Activated naive CD8-positive, alpha-beta T cell treated with anti-CD3 and anti-CD28 coated beads, Interleukin-2, amount 10 ng/mL, durations not matched to agents 7 days and 5 days (primary cell): ENCODE results near the gene MTURN. TPM values are rescaled to one million over a fixed set of nuclear protein-coding genes. Genes with fewer than 3 reads are reported as not detected.
A peak's percentile ranks its signal among the peaks of the same experiment; 100 is the strongest.

Source experiments
- ATAC-seq: fragments of 150-1000 bp; cut with Tn5 transposase; one replicate; pipeline ENCODE4 v1.10.0; 2021; ENCODE audit warnings: low read depth, moderate library complexity
- POLR2A ChIA-PET: fragments of 350-600 bp; sonication (Branson Sonifier 250); formaldehyde crosslinking; loops from one replicate; lab custom pipeline; 2021; ENCODE audit warnings: antibody characterized with exemption; lab: Charles Lee
- DNase-seq: peaks from one replicate; pipeline ENCODE4 v3.0.0; 2021
- H3K27ac Mint-ChIP-seq: one replicate; pipeline ENCODE4 v1.8.0; 2022; ENCODE audit warnings: mild to moderate bottlenecking, mixed read lengths
- H3K27me3 Mint-ChIP-seq: one replicate; pipeline ENCODE4 v1.8.0; 2022; ENCODE audit warnings: mild to moderate bottlenecking, moderate library complexity, mixed read lengths
- H3K36me3 Mint-ChIP-seq: one replicate; pipeline ENCODE4 v1.8.0; 2021; ENCODE audit warnings: mild to moderate bottlenecking, mixed read lengths
- H3K4me1 Mint-ChIP-seq: one replicate; pipeline ENCODE4 v1.8.0; 2021; ENCODE audit warnings: mixed read lengths
- H3K4me3 Mint-ChIP-seq: one replicate; pipeline ENCODE4 v1.8.0; 2022; ENCODE audit warnings: mild to moderate bottlenecking, moderate library complexity, mixed read lengths
- H3K9me3 Mint-ChIP-seq: one replicate; pipeline ENCODE4 v1.8.0; 2021; ENCODE audit warnings: mixed read lengths
- total RNA-seq, 2 experiments: library from RNA; stranded (reverse); gene quantifications; one replicate each; pipeline ENCODE4 v1.2.3, GENCODE V29; 2021

MTURN gene
- total RNA-seq, 2 experiments from 2014 or later, result 6.1 to 9.7 TPM

- no peaks in the 10 kb centered on the region for H3K27me3 Mint-ChIP-seq
- no peaks in the 10 kb centered on the region for H3K9me3 Mint-ChIP-seq
- DNase-seq, result peak; percentile 49
- POLR2A ChIA-PET, result interaction anchor here (1.1 to 1.4 kb wide), 4 partner anchors 8 to 201 kb away, joined by 3 to 9 read pairs (median 4); partner anchors contain the start of genes FKBP14 and MTURN
- H3K4me1 Mint-ChIP-seq, result peaks cover 45% of the 10 kb centered on the region
- peak overlapping the region; percentile 95 for H3K27ac Mint-ChIP-seq
- peak; percentile 82 for ATAC-seq
- no peaks in the 10 kb centered on the region for H3K36me3 Mint-ChIP-seq
- peak overlapping the region; percentile 65 for H3K4me3 Mint-ChIP-seq
Observed at GRCh38 chr7:30157204-30157603, 22.4 kb downstream of the MTURN start.

DNA sequence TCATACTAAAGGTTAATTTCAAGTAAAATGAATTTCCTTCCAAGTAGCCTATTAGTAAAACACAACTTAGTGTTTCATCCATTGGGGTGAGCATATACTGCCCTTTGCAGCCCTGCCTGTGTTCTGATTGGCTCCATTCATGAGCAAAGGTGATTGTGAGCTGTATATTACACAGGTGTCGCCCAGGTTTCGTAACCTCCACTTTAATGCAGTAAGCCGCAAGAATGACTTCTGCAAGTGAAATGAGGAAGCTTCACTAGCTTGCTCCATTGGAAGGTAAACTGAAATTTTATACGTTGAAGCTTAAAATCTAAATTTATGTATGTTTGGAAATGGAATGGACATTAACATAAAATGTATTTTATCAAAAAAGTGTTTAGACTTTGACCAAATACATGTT is 24.4 kb downstream of the MTURN start:
- Mint-ChIP-seq H3K36me3 (no peaks in the 10 kb centered on the region), H3K4me1 (peaks cover 62% of the 10 kb centered on the region), H3K9me3 (no peaks in the 10 kb centered on the region), H3K4me3 (peak overlapping the region; percentile 45), H3K27me3 (no peaks in the 10 kb centered on the region), H3K27ac (peak overlapping the region; percentile 46)
- no peak for ATAC-seq
- POLR2A ChIA-PET, result no interaction called here
- no peak for DNase-seq

DNA sequence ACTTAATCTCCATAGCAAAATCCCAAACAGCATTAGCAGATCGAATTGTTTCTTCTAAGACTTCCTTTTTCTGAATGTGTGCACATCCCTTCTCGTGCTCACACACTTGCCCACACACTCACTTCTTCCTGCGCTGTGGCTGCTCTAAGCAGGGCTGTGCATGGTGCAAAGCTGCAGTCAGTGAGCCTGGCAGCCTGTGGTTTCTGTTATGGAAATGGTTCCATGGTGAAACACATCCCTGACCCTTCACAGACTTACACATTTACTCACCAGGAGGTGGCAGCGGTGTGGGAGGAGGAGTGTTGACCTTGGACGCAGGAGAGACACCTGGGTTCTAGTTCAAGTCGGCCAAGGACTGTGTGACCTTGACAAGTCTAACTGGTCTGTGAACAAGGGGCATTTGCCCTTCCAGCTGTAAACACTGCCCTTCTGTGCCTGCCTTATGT is 24.9 kb downstream of the MTURN start:
- Mint-ChIP-seq H3K4me3 (peak overlapping the region; percentile 45), H3K36me3 (no peaks in the 10 kb centered on the region), H3K9me3 (no peaks in the 10 kb centered on the region), H3K27ac (peak overlapping the region; percentile 46), H3K4me1 (peaks cover 67% of the 10 kb centered on the region), H3K27me3 (no peaks in the 10 kb centered on the region)
- DNase-seq (peak; percentile 40), ATAC-seq (peak; percentile 48)
- POLR2A ChIA-PET, result no interaction called here

- POLR2A ChIA-PET, result no interaction called here
- Mint-ChIP-seq H3K27ac (peak overlapping the region; percentile 46), H3K36me3 (no peaks in the 10 kb centered on the region)
Observed at GRCh38 chr7:30160329-30160728, 25.5 kb downstream of the MTURN start.

DNA sequence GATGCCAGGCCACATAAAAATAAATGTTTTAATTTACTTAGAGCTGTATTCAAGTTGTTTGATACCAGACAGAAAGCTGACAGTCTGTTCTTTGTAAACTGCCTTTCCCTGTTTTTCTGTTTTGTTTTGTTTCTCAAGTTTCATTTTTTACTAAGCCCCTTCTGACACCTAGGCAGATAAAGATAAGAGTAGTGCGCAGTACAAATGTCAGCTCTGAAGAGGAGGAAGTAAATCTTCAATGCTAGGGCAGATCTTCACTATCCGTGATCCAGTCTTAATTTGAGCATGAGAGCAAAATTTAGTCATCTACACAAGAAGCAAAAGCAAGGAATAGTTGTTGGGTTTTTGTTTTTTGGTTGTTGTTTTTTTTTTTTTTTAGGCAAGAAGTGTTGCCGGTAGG is 27.3 kb downstream of the MTURN start:
- ATAC-seq (no peak), DNase-seq (no peak)
- Mint-ChIP-seq H3K36me3 (no peaks in the 10 kb centered on the region), H3K4me1 (peaks cover 59% of the 10 kb centered on the region), H3K27me3 (no peaks in the 10 kb centered on the region), H3K27ac (peak overlapping the region; percentile 84), H3K9me3 (no peaks in the 10 kb centered on the region), H3K4me3 (peak overlapping the region; percentile 58)
- POLR2A ChIA-PET, result interaction anchor here (1.6 kb wide), 1 partner anchor 13 kb away, joined by 4 read pairs; no protein-coding TSS in a partner anchor

More at GRCh38 chr7:30160329-30160728, 25.5 kb downstream of the MTURN start:
- DNase-seq (no peak), ATAC-seq (no peak)
- no peaks in the 10 kb centered on the region for H3K9me3 Mint-ChIP-seq
- H3K27me3 Mint-ChIP-seq, result no peaks in the 10 kb centered on the region
- peaks cover 68% of the 10 kb centered on the region for H3K4me1 Mint-ChIP-seq
- no peak overlapping the region for H3K4me3 Mint-ChIP-seq

- H3K27me3 Mint-ChIP-seq, result no peaks in the 10 kb centered on the region
Observed at GRCh38 chr7:30162622-30163124, 27.9 kb downstream of the MTURN start.

GRCh38 chr7:30163231-30163894 is 28.6 kb downstream of the MTURN start:
- peaks cover 50% of the 10 kb centered on the region for H3K4me1 Mint-ChIP-seq
- no peaks in the 10 kb centered on the region for H3K9me3 Mint-ChIP-seq
- ATAC-seq (peak; percentile 62), DNase-seq (no peak)
- H3K27ac Mint-ChIP-seq, result peak overlapping the region; percentile 84
- H3K4me3 Mint-ChIP-seq, result peak overlapping the region; percentile 71
- H3K27me3 Mint-ChIP-seq, result no peaks in the 10 kb centered on the region
- H3K36me3 Mint-ChIP-seq, result no peaks in the 10 kb centered on the region
- POLR2A ChIA-PET, result interaction anchor here (0.6 to 1.6 kb wide), 2 partner anchors 14 to 136 kb away, joined by 4 read pairs; no protein-coding TSS in a partner anchor

More at GRCh38 chr7:30162622-30163124, 27.9 kb downstream of the MTURN start:
- Mint-ChIP-seq H3K36me3 (no peaks in the 10 kb centered on the region), H3K4me1 (peaks cover 55% of the 10 kb centered on the region), H3K4me3 (peak overlapping the region; percentile 71), H3K27ac (peak overlapping the region; percentile 84), H3K9me3 (no peaks in the 10 kb centered on the region)
- DNase-seq, result no peak
- no peak for ATAC-seq
- POLR2A ChIA-PET, result interaction anchor here (1.6 kb wide), 1 partner anchor 13 kb away, joined by 4 read pairs; no protein-coding TSS in a partner anchor

- POLR2A ChIA-PET, result no interaction called here
- Mint-ChIP-seq H3K27ac (peak overlapping the region; percentile 11), H3K4me3 (no peak overlapping the region), H3K9me3 (no peaks in the 10 kb centered on the region), H3K36me3 (no peaks in the 10 kb centered on the region), H3K4me1 (peaks cover 40% of the 10 kb centered on the region), H3K27me3 (peaks cover 2% of the 10 kb centered on the region)
- ATAC-seq (no peak), DNase-seq (no peak)
Observed at GRCh38 chr7:30164567-30164966, 29.8 kb downstream of the MTURN start.

DNA sequence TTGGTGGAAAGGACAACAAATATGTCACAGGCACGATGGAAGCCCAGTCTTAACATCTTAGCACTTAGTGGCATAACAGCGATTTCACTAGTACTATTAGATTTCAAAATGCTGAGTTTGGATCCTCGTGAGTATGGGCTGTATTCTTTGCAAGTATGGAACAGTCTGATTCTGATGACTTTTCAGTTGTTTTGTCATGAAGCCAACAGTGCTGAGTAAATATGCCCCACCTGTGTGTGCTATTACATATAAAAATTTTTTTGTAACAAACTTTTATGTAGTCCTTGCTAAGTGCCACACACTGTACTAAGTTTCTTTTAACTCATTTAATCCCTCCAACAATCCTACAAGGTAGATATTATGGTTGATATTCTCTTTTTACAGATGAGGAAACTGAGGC is 30.8 kb downstream of the MTURN start:
- no peak overlapping the region for H3K4me3 Mint-ChIP-seq

GRCh38 chr7:30166155-30166840 is 31.5 kb downstream of the MTURN start:
- peaks cover 2% of the 10 kb centered on the region for H3K27me3 Mint-ChIP-seq
- H3K27ac Mint-ChIP-seq, result no peak overlapping the region
- H3K36me3 Mint-ChIP-seq, result no peaks in the 10 kb centered on the region
- peaks cover 27% of the 10 kb centered on the region for H3K4me1 Mint-ChIP-seq
- ATAC-seq (no peak), DNase-seq (no peak)
- POLR2A ChIA-PET, result no interaction called here
- H3K4me3 Mint-ChIP-seq, result no peak overlapping the region
- H3K9me3 Mint-ChIP-seq, result no peaks in the 10 kb centered on the region

More for the DNA sequence above, 30.8 kb downstream of the MTURN start:
- peaks cover 30% of the 10 kb centered on the region for H3K4me1 Mint-ChIP-seq
- H3K9me3 Mint-ChIP-seq, result no peaks in the 10 kb centered on the region
- peaks cover 2% of the 10 kb centered on the region for H3K27me3 Mint-ChIP-seq
- no peaks in the 10 kb centered on the region for H3K36me3 Mint-ChIP-seq
- H3K27ac Mint-ChIP-seq, result no peak overlapping the region
- no peak for DNase-seq
- no peak for ATAC-seq
- POLR2A ChIA-PET, result no interaction called here

DNA sequence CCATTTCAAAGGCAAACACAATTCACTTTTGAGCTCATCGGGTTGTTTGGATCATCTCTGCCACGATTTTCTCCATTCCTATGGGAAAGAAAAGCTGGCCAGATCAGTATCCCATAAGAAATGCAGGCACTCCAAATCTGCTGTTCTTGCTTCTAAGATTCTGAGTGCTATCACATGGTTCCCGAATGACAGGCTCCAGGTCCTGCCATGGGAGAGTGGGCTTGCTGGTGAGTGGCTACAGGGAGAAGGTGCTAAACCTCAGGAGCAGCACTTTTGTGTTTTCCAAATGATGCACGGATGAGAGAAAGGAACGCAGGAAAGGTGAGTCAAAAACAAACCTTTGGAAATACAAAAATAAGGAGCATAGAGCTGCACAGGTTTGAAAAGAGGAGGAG is 32.1 kb downstream of the MTURN start:
- Mint-ChIP-seq H3K9me3 (no peaks in the 10 kb centered on the region), H3K4me1 (peaks cover 27% of the 10 kb centered on the region), H3K36me3 (no peaks in the 10 kb centered on the region), H3K27me3 (peaks cover 2% of the 10 kb centered on the region), H3K4me3 (no peak overlapping the region), H3K27ac (no peak overlapping the region)
- POLR2A ChIA-PET, result no interaction called here
- DNase-seq, result no peak
- ATAC-seq, result no peak

- no peak overlapping the region for H3K27ac Mint-ChIP-seq
- ATAC-seq, result no peak
- POLR2A ChIA-PET, result no interaction called here
- no peak overlapping the region for H3K4me3 Mint-ChIP-seq
- H3K9me3 Mint-ChIP-seq, result no peaks in the 10 kb centered on the region
- DNase-seq, result no peak
- peaks cover 2% of the 10 kb centered on the region for H3K27me3 Mint-ChIP-seq
- no peaks in the 10 kb centered on the region for H3K36me3 Mint-ChIP-seq
- peaks cover 17% of the 10 kb centered on the region for H3K4me1 Mint-ChIP-seq
Observed at GRCh38 chr7:30167901-30168300, 33.1 kb downstream of the MTURN start.

GRCh38 chr7:30168835-30169573 is 34.2 kb downstream of the MTURN start:
- POLR2A ChIA-PET, result interaction anchor here (0.9 kb wide), 1 partner anchor 9 kb away, joined by 4 read pairs; no protein-coding TSS in a partner anchor
- Mint-ChIP-seq H3K4me3 (no peak overlapping the region), H3K9me3 (no peaks in the 10 kb centered on the region), H3K4me1 (peaks cover 6% of the 10 kb centered on the region), H3K36me3 (no peaks in the 10 kb centered on the region), H3K27ac (no peak overlapping the region), H3K27me3 (peaks cover 2% of the 10 kb centered on the region)
- no peak for DNase-seq
- no peak for ATAC-seq
